Measurements from ENCODE around the gene PHF2. TPM values are rescaled to one million over a fixed set of nuclear protein-coding genes. Genes with fewer than 3 reads are reported as not detected.

The PHF2 gene
- total RNA-seq, 1 donor from 2014 or later: 12.1 TPM

DNA sequence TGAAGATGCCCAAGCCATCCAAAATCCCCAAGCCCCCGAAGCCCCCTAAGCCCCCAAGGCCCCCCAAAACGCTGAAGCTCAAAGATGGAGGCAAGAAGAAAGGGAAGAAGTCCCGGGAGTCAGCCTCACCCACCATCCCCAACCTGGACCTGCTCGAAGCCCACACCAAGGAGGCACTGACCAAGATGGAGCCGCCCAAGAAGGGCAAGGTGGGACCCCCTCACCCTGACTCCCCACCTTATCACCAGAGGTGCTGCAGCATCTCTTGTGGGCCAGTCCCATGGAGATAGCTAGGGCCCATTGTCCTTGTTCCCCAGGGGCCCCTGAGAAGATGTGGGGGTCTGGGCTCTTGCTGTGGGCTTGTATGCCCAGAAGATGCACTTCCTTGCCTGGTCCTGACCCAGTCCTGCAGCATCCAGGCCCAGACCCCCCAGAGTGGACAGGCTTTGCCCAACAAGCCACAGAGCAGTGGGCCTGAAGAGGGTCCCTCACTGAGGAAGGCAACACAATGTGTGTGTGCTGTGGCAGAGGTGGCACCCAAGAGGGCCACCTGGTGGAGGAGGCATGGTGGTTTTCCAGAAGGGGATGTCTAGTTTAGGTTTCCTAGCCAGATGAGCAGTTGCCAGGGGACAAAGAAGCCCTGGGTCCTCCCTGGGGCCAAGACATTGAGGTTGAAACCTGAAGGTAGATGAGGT is 84.1 kb downstream of the PHF2 start:
- H3K36me3 Mint-ChIP-seq (ENCODE audit: low read depth, unreplicated experiment): peaks cover 18% of the 10 kb centered on the region
- H3K9ac ChIP-seq (ENCODE audit: low read length): no peak overlapping the region
- FAIRE-seq: no peak

DNA sequence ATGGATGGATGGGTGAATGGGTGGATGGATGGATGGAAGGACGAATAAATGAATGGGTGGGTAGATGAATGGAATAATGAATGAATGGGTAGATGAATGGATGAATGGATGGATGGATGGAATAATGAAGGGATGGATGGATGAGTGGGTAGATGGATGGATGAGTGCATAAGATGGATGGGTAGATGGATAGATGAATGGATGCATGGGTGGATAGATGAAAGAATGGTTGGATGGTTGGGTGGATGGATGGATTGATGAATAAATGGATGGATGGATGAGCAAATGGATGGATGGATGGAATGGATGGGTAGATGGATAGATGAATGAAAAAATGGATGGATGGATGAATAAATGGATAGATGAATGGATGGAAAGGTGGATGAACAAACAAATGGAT is 85.2 kb downstream of the PHF2 start:
- H3K4me3 ChIP-seq (ENCODE audit: insufficient read depth, low read depth, low read length): no peak overlapping the region
- H3K27ac ChIP-seq (ENCODE audit: low read depth, low read length): no peak overlapping the region
- no peaks in the 10 kb centered on the region for H3K36me3 ChIP-seq (ENCODE audit: insufficient read depth, low read length)
- H3K27me3 ChIP-seq (ENCODE audit: insufficient read depth, low read length): no peaks in the 10 kb centered on the region
- H3K9me3 ChIP-seq (ENCODE audit: insufficient read depth, low read depth, low read length): no peaks in the 10 kb centered on the region
- H2AFZ ChIP-seq (ENCODE audit: low read depth, low read length): no peak overlapping the region
- H4K20me1 ChIP-seq (ENCODE audit: insufficient read depth, low read length): no peaks in the 10 kb centered on the region
- H3K79me2 ChIP-seq (ENCODE audit: insufficient read depth, low read length): no peaks in the 10 kb centered on the region
- peaks cover 16% of the 10 kb centered on the region for H3K36me3 Mint-ChIP-seq (ENCODE audit: low read depth, unreplicated experiment)
- H3K27me3 Mint-ChIP-seq (ENCODE audit: low read depth, unreplicated experiment): no peaks in the 10 kb centered on the region
- H3K9ac ChIP-seq (ENCODE audit: low read length): no peak overlapping the region
- no peak overlapping the region for H3K27ac Mint-ChIP-seq (ENCODE audit: unreplicated experiment)
- TF ChIP-seq, protein P1, sequence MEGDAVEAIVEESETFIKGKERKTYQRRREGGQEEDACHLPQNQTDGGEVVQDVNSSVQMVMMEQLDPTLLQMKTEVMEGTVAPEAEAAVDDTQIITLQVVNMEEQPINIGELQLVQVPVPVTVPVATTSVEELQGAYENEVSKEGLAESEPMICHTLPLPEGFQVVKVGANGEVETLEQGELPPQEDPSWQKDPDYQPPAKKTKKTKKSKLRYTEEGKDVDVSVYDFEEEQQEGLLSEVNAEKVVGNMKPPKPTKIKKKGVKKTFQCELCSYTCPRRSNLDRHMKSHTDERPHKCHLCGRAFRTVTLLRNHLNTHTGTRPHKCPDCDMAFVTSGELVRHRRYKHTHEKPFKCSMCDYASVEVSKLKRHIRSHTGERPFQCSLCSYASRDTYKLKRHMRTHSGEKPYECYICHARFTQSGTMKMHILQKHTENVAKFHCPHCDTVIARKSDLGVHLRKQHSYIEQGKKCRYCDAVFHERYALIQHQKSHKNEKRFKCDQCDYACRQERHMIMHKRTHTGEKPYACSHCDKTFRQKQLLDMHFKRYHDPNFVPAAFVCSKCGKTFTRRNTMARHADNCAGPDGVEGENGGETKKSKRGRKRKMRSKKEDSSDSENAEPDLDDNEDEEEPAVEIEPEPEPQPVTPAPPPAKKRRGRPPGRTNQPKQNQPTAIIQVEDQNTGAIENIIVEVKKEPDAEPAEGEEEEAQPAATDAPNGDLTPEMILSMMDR (IDR thresholded peaks at IDR 0.05; ENCODE audit: insufficient read depth, low read depth, low read length): no peak
- no peak for TF ChIP-seq EZH2 (IDR thresholded peaks at IDR 0.05; ENCODE audit: insufficient read depth, low read length)
- no peak overlapping the region for H3K4me2 ChIP-seq (ENCODE audit: low read length)
- H3K4me3 Mint-ChIP-seq (ENCODE audit: unreplicated experiment): no peak overlapping the region
- no peak for FAIRE-seq
- no peaks in the 10 kb centered on the region for H3K4me1 Mint-ChIP-seq (ENCODE audit: low read depth, unreplicated experiment)
- H3K9me3 Mint-ChIP-seq (ENCODE audit: unreplicated experiment): no peaks in the 10 kb centered on the region
- no peaks in the 10 kb centered on the region for H3K4me1 ChIP-seq (ENCODE audit: insufficient read depth, low read length)
- DNase-seq (ENCODE audit: low read depth): no peak

More for the DNA sequence above, 84.1 kb downstream of the PHF2 start:
- Histone ChIP-seq H3K9me3 (ENCODE audit: insufficient read depth, low read depth, low read length) (no peaks in the 10 kb centered on the region), H3K79me2 (ENCODE audit: insufficient read depth, low read length) (no peaks in the 10 kb centered on the region), H3K36me3 (ENCODE audit: insufficient read depth, low read length) (no peaks in the 10 kb centered on the region), H3K4me1 (ENCODE audit: insufficient read depth, low read length) (no peaks in the 10 kb centered on the region), H3K27me3 (ENCODE audit: insufficient read depth, low read length) (no peaks in the 10 kb centered on the region), H3K27ac (ENCODE audit: low read depth, low read length) (no peak overlapping the region), H3K4me3 (ENCODE audit: insufficient read depth, low read depth, low read length) (no peak overlapping the region), H2AFZ (ENCODE audit: low read depth, low read length) (no peak overlapping the region), H3K4me2 (ENCODE audit: low read length) (no peak overlapping the region), H4K20me1 (ENCODE audit: insufficient read depth, low read length) (peaks cover 5% of the 10 kb centered on the region)
- DNase-seq (ENCODE audit: low read depth): no peak
- no peaks in the 10 kb centered on the region for H3K27me3 Mint-ChIP-seq (ENCODE audit: low read depth, unreplicated experiment)
- no peak for TF ChIP-seq EZH2 (IDR thresholded peaks at IDR 0.05; ENCODE audit: insufficient read depth, low read length)
- TF ChIP-seq, protein P1 (IDR thresholded peaks at IDR 0.05; ENCODE audit: insufficient read depth, low read depth, low read length): no peak
- no peaks in the 10 kb centered on the region for H3K9me3 Mint-ChIP-seq (ENCODE audit: unreplicated experiment)
- H3K4me1 Mint-ChIP-seq (ENCODE audit: low read depth, unreplicated experiment): no peaks in the 10 kb centered on the region
- H3K4me3 Mint-ChIP-seq (ENCODE audit: unreplicated experiment): no peak overlapping the region
- H3K27ac Mint-ChIP-seq (ENCODE audit: unreplicated experiment): no peak overlapping the region

DNA sequence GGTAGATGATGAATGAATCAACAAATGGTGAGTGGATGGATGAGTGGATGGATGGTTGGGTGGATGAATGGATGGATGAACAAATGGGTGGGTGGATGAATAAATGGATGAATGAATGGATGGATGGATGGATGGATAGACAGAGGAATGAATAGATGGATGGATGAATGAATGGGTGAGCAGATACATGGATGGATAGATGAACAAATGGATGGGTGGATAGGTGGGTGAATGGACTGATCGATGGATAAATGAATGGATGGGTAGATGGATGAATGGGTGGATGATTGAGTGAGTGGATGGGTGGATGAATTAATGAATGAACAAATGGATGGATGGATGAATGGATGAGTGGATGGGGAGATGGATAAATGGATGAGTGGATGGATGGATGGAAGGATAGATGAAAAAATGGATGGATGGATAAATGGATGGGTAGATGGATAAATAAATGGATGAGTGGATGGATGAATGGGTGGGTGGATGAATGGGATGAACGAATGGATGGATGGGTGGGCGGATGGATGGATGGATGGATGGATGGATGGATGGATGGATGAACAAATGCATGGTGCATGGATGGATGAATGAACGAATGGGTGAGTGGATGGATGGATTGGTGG is 85.7 kb downstream of the PHF2 start:
- H3K4me2 ChIP-seq (ENCODE audit: low read length): no peak overlapping the region
- no peak overlapping the region for H3K4me3 ChIP-seq (ENCODE audit: insufficient read depth, low read depth, low read length)
- no peak overlapping the region for H3K27ac ChIP-seq (ENCODE audit: low read depth, low read length)
- H3K4me1 ChIP-seq (ENCODE audit: insufficient read depth, low read length): no peaks in the 10 kb centered on the region
- no peaks in the 10 kb centered on the region for H4K20me1 ChIP-seq (ENCODE audit: insufficient read depth, low read length)
- no peaks in the 10 kb centered on the region for H3K36me3 ChIP-seq (ENCODE audit: insufficient read depth, low read length)
- Mint-ChIP-seq H3K27ac (ENCODE audit: unreplicated experiment) (no peak overlapping the region), H3K4me3 (ENCODE audit: unreplicated experiment) (no peak overlapping the region), H3K4me1 (ENCODE audit: low read depth, unreplicated experiment) (no peaks in the 10 kb centered on the region), H3K27me3 (ENCODE audit: low read depth, unreplicated experiment) (no peaks in the 10 kb centered on the region), H3K36me3 (ENCODE audit: low read depth, unreplicated experiment) (peaks cover 14% of the 10 kb centered on the region), H3K9me3 (ENCODE audit: unreplicated experiment) (no peaks in the 10 kb centered on the region)
- no peaks in the 10 kb centered on the region for H3K9me3 ChIP-seq (ENCODE audit: insufficient read depth, low read depth, low read length)
- H3K27me3 ChIP-seq (ENCODE audit: insufficient read depth, low read length): no peaks in the 10 kb centered on the region
- no peak overlapping the region for H2AFZ ChIP-seq (ENCODE audit: low read depth, low read length)
- FAIRE-seq (no peak), DNase-seq (ENCODE audit: low read depth) (no peak)
- TF ChIP-seq EZH2 (IDR thresholded peaks at IDR 0.05; ENCODE audit: insufficient read depth, low read length): no peak
- TF ChIP-seq, protein P1 (IDR thresholded peaks at IDR 0.05; ENCODE audit: insufficient read depth, low read depth, low read length): no peak
- H3K79me2 ChIP-seq (ENCODE audit: insufficient read depth, low read length): no peaks in the 10 kb centered on the region
- no peak overlapping the region for H3K9ac ChIP-seq (ENCODE audit: low read length)
